Measurements from ENCODE around the gene IL23A.
"Not testable (repeated sequence)": the region's sequence is repeated elsewhere in the genome, so short reads cannot be mapped to it uniquely, and the experiment has no call there.

The IL23A gene

DNA sequence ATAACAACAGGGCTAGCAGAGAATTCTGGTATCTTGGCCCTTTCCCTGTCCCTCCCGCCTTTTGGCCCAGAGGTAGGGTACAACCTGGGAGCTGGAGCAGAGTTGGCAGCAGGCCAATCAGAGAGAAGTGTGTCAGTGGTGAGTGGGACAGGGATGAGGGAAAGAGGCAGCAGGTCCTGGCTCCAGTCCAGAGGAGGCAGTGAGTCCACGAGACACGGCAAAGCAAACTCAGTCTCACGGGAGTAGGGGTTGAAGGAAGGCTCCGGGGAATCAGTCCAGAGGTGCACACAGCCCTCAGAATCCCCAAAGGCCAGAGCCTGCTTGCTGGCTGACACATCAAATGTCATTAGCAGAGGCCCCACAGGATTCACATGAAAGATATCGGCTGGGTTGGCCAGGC, 12.2 kb upstream of the IL23A start:
- DNase-seq: no peak

DNA sequence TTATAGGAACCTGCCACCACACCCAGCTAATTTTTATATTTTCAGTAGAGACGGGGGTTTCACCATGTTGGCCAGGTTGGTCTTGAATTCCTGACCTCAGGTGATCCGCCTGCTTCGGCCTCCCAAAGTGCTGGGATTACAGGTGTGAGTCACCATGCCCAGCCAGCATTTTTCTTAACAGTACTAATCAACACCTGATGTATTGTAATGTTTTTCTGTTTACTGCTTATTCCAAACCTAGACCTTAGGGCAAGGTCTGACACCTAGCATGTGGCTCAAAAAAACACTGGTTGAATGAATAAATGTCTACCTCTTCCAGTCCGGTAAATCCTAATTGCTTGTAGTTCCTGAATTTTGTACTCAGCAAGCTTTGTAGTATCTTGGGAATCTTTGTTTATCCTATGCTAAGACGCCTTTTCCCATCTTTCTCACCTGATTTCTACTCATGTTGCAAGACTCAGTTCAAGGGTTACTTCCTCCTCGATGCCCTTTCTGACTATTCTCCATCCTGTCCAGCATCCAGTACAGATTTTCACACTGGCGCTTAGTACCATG, 7.7 kb upstream of the IL23A start:
- no peak for DNase-seq

DNA sequence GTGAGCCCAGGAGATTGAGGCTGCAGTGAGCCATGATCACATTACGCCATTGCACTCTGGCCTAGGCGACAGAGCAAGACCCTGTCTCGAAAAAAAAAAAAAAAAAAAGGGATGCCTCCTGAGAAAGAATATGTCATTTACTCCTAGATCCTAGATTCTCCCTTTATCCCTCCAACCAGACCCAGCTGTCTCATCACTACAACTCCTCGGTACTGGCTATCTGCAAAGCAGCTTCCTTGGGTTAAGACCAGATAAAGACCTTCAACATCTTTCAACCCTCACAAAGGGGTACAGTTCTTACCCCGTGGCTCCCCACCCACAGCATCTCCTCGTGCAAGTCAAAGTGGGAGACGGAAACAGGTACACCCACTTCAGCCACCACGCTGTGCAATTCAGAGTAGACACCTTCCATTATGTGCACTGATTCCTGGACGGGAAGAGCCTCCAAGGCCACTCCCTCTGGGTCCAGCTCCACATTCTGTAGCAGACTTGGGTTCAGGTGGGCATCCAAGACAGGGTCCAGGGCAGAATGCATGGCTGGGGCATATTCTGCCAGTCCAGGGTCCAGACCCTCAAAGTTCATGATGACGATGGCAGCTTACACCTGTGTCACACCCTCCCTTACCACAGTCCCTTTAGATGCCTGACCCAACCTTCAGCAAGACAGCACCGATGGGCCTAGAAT, 6.0 kb upstream of the IL23A start:
- no peak for DNase-seq

DNA sequence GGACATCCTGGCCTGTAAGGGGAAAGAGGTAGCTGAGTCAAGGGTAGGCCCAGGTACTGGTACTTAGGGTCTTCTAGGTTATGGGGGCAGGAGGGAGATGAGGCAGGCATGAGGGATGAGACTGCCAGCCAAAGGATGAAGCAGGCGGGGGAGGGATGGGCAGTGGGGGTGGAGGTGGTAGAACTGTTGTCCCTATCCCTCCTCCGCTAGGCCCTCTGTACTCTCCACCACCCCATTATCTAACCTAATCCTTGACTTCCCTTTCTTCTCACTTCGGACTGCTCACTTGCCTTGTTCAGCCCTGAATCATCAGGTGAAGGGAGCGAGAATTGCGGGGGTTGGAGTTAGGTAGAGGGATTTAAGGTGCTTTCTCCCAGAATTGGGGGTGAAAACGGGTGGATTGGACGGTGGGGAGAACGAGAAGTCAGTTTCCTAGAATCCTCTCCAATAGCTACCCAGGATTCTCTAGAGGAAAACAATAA, 5.4 kb upstream of the IL23A start:
- DNase-seq: no peak

DNA sequence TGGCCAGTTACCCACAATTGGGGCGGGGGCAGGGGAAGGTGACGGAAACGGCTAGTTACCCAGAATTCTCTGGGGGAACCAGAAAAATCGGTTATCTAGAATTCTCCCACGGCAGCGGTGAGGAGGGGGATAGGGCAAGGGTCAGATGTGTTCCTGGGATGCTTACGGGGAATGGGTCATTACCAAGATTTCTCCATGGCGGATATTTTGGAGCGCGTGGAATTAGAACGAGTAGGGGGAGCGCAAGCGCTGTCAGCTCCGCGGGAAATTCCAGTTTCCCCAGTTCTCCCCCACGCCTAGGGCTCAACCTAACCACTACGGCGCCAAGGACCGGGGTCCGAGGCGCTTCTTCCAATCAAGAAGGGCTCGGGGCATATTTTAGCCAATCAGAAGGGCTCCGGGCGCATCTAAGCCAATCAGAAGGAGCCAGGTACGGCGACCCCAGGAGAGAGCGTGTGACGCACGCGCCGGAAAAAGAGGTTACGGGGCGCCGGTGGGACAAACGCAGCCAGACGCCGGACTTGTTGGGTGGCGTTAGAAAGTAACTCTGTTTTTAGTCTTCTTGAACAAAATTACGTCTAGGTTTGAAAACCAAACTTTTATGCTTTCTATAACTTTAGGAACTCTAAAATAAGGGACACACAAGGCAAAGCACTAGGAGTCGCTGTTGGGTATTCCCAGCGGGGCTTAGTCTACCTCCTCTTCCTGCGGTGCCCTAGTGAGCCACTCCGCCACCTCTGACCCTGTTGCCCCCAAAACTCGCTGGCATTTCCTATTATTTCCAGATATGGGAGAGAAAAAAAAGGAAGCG, 4.8 kb upstream of the IL23A start, which contains the start of gene PAN2:
Gene PAN2 (minus strand): TSS at position 322 of the 811 bp plus-strand sequence. CDS start 906 bp downstream, outside the sequence.
- DNase-seq: peak; percentile 89

DNA sequence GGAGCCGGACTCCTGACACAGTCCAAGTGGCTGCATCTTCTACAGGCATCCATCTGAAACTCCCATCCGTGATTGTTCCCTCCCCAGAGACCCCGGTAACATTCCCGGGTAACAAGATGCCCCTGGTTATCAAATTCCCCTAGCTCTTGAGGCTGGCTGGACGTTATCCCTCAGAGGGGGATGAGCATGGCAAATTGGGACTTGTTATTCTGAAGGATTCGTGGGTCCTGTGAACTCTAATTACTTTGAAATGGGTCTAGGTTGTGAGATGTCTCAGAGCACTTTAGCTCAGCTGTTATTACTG, 4.2 kb upstream of the IL23A start:
- DNase-seq: no peak

DNA sequence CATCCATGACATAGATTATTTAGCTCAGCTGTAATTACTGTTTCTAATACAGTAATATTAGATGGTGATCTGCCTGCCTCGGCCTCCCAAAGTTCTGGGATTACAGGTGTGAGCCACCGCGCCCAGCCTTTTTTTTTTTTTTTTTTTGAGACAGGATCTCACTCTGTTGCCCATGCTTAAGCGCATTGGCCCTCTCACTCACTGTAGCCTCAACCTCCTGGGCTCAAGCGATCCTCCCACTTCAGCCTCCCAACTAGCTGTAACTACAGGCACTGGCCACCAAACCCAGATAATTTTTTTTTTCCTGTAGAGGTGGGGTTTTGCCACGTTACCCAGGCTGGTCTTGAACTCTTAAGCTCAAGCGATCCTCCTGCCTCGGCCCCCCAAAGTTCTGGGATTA, 3.2 kb upstream of the IL23A start:
- DNase-seq: not testable (repeated sequence)

DNA sequence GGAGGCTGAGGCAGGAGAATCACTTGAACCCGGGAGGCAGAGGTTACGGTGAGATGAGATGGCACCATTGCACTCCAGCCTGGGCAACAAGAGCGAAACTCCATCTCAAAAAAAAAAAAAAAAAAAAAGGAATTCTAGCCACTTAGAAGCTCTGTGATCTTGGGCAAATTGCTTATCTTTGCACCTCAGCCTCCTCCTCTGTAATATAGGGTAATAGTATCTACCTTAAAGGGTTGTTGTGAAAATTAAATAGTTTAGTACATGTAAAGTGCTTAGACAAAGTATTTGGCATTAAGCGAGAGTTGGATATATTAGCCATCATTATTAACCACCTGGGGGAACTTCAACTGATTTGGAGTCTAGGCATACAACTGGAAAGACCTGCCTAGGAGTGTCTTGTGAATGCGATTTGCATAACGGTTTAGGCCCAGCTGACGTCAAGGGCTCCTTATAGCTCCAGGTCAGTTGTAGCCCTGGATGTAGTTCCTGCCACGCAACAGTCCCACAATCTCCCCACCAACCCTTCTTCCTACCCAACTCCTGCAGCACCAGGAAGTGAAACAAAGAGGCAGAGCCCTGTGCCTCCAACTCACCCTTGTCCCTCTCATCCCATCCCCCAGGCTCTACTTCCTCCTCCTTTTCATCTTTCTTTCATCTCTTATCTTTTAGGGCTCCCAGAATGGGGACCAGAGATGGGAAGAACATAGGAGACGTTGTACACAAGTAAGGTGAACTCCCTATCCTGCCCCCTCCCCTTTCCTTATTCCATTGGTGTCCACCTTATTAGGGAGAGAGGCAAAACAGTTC, 2.1 kb upstream of the IL23A start:
- no peak for DNase-seq

DNA sequence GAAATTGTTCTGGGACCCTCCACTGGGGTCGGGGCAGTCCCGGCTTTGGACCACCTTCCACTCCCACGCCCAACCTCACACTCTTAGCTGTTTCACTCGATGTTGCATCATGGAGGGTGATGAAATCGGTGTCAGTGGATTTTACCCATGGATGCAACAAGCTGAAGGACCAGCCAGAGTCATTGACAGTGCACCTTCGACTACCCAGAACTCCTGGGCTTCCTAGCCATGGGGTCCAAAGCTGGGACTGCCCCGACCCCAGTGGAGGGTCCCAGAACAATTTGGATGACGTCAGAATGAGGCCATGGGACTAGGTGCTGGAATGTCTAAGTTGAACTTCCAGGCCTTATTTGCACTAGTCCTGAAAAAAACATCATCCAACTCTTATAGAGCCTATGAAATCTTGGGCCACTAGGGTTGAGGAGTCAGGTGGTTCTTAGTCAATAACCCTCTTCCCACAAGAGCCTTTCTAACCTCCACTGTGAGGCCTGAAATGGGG, 882 bp upstream of the IL23A start:
- DNase-seq: no peak

DNA sequence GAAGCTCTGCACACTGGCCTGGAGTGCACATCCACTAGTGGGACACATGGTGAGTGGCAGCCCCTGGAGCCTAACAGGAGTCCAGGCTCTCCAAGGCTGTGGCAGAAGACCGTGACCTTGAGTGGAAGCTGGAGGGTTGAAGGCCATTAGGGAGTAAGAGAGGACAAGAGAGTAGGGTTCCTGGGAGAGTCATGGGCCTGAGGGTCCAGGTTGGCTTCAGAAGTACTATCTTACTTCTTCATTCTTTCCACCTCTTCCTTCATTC, 406 bp downstream of the IL23A start:
- no peak for DNase-seq

DNA sequence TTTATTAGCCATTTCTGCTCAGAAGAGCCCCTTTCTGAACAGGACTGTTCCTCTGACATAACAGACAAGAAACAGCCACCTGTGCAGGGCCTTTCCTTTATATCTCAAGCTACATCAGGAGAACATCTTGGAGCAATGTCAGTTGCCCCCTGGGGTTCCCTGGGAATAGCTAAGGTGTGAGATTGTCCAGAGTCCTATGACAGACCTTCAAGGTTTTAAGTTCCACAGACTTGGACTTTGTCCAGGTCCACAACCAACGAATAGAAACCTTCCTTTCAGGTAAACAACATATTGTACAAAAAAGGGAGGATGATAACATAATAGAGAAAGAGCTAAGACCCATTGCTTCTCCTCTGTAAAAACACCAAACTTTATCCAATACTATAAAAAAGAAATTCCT, 2.9 kb downstream of the IL23A start:
- no peak for DNase-seq

DNA sequence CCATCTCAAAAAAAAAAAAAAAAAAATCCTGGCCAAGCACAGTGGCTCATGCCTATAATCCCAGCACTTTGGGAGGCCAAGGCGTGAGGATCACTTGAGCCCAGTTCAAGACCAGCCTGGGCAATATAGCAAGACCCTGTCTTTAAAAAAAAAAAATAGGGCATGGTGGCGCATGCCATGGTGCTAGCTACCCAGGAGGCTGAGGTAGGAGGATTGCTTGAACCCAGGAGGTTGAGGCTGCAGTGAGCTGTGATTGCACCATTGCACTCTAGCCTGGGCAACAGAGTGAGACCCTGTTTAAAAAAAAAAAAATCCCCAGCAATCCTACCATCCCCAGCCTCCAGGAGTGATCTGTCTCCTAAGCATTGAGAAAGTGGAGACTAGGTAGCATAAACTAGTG, 3.6 kb downstream of the IL23A start:
- DNase-seq: not testable (repeated sequence)

DNA sequence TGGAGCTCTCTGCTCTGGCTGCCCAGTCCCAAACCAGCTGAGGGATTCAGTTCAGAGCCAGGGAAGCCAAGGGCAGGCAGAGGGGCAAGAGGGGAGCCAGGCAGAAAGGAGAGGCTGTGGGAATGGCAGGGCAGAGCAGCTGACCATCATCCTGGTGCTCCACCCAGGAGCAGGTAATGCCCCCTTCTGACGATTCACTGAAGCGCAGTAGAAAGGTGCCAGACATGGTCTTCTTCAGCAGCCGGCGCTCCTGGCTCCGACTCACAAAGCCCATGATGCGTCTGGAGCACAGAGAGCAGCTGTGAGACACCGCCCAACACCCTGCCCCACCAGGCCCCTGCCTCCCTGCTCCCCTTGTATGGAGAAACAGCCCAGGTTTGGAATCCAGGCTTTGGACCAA, 8.0 kb downstream of the IL23A start:
- DNase-seq: no peak

DNA sequence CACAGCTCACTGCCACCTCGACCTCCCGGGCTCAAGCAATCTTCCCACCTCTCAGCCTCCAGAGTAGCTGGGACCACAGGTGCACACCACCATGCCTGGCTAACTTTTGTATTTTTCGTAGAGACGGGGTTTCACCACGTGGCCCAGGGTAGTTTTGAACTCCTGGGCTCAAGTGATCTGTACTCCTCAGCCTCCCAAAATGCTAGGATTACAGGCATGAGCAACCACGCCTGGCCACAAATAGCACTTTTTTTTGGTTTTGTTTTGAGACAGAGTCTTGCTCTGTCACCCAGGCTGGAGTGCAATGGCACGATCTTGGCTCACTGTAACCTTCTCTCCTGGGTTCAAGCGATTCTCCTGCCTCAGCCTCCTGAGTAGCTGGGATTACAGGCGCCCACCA, 8.6 kb downstream of the IL23A start:
- DNase-seq: not testable (repeated sequence)

DNA sequence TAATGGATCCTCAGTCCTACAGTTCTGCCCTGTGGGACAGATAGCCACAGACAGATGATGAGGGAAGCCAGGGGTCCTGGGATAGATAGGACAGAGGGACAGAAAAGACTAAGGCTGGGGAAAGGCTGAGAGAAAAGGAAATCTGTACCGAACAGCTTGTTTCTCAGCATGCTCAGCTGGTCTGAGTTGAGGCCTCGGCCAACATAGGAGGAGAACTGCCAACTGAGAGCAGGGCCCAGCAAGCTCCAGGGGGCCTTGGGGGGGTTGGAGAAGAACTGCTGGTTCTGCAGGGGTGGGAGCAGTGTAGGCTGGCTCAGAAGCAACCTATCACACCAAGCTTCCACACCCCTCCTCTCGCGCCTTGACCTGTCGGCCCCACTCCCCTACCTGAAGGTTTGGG, 10.1 kb downstream of the IL23A start:
- no peak for DNase-seq

DNA sequence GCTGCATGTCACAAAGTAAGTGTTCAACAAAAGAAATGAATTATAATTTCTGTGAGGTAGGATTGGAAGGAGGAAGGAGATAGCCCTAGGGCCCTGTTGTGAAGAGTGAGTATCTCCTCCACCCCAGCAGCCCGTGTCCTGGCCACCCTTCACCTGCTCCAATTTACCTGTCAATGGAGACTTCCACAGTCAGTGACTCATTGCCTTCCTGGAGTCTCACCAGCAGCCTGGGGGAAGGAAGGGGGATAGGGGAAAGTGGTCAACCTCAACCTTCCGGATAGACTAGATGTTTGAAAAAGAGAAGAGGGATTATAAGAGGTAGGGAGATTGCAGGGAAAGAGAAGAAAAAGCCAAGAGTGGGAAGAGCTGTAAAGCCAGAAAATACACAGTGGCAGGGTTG, 12.0 kb downstream of the IL23A start:
- no peak for DNase-seq

DNA sequence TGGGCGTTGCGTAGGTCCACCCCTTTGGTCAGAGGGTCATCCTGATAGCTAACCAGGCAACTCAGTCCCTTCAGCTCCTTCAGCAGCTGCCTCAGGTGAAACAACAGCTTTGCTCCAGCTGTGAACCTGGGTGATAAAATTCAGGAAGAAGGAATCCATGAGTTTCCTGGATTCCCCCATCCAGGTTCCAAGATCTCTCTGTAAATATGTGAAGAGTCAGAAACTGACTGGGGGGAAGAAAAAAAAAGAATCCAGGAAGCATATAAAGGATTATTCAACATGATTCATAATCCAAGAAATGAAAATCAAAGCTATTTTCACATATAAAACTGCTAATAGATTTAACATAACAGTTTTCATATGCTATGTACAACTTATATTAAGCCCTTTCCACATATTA, 12.6 kb downstream of the IL23A start:
- no peak for DNase-seq

DNA sequence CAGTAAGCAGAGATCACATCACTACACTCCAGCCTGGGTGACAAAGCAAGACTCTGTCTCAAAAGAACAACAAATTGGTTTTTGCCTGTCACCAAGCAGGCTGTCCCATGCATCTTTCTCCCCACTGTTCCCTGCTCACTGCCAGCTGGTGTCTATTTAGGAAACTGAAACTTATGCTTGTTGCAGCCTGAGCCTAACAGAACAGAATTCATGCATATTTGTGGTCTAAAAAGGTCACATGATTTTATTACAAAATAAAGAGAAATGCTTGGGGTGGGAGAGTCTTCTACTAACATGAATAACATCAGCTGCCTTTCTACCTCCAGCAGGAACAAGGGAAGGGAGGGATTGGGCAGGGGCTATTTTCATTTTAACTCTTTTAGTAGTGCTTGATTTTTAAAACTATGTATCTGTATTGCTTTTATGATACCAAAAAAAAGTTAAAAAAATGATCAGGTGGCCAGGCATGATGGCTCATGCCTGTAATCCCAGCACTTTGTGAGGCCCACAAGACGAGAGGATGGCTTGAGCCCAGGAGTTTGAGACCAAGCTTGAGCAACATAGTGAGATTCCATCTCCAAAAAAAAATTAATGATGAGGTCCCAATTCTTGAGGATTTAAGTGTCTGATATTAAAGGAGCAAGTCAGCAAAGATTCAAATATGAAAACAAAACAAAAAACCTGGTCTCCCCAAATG, 20.3 kb downstream of the IL23A start:
- no peak for DNase-seq

DNA sequence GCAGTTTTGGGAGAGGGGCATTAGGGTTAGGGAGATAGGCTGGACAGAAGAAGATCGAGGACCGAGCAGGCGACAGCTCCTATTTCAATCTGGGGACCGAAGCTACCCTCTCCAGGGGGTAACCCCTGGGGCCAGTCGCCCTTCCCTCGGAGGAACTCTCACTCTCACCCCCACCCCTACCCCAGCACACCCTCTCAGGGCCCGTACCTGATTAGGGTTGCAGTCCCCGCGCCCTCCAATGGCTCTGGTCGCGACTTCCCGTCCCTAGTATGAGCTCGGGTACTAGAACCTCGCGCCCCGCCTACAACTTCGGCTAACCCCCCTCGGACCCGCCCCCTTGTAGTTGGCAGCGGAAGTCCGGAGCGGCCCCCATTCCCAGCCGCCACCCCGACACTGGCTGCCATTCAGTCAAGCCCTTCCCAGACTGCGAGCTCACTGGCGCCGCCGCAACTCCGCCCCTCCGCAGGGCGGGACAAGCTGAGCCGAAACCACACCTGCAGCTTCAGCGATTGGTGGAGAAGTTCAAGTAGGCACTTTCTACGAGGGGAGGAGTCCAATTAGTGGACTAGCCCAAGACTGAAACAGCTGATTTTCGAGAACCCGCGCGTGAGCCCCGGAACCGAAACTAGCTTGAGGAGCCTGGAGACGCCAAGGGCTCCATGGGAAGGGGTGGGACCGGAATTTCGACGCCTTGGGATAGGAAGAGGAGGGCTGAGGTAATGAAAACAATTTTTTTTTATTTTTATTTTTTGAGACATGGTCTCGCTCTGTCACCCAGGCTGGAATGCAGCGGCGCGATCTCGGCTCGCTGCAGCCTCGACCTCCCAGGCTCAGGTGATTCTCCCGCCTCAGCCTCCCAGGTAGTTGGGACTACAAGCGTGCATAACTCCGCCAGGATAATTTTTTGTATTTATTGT, 21.4 kb downstream of the IL23A start, which contains the start of gene STAT2:
Gene STAT2 (minus strand): TSS at position 257 of the 917 bp plus-strand sequence. CDS start 3,536 bp downstream, outside the sequence.
- peak; percentile 99 for DNase-seq

DNA sequence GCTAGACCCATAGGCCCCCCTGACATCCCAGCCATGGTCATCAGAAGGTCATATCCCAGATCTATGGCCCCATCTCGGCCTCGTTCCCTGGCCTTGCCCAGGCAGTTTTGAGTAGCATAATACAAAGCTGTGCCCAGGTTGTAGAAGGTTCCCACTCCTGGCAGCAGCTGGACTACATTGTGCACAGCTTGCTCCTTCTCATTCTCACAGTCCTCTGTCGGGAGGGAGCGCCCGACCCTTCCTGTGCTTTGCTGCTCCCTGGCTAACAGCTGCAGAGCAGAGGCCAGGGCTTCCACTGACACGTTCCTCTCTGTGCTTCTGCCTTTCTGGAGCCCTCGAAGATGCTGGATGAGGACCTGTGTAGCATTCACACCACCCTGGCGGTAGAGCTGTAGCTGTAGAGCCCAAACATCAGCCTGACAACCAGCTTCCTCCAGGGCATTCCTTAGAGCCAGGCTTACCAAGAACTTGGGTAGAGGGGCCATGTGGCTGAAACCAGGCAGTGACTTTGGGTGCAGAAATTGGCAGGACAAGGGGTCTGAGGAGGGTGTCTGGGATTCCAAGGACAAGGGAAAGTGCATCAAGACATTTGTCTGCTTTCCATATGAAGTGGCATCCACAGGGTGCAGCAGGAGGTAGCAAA, 22.9 kb downstream of the IL23A start:
- no peak for DNase-seq

Data from NCI-H187 treated with DMSO at 0.1 percent for 48 hours (cell line).